NCI-H187 treated with DMSO at 0.1 percent for 48 hours (cell line): ENCODE data around the gene RHEBL1.

Source experiments
- DNase-seq: peaks from one replicate; lab custom pipeline; 2025; lab: John Stamatoyannopoulos, UW

The RHEBL1 gene

DNA sequence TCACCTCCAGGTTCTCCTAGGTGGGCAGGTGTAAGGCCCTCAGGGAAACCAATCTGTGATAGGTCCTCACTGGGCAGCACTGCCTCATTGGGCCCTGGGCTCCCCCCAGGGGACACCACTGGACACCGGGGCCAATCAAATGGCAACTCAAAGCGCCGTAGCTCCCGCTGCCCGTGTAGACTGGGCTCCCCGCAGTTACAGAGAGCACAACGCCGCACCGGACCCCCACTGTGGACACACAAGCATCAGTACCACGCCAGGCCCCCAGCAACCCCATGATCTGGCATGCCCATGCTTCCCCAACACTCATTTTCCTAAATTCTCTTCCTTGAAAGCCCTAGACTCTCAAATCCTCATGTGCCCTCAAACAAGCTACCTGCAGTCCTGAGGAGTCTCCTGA, 15.3 kb downstream of the RHEBL1 start:
- no peak for DNase-seq

DNA sequence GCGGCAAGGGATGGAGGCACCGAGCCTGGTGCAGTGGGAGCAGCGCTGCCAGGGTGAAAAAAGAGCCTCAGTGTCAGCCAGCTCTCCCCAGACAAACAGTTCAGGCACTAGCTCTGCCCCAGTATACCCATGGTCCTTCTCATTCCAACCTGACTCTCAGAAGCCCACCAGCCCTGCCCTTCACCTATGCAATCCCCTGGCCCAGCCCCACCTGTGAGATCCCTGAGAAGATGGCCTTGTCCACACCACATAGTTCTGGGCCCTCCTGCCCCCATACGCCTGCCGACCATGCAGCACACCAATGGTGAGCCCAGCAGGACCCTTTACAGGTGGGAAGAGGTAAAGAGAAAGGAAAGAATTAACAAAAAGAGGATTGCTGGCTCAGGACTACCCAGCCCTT, 15.7 kb downstream of the RHEBL1 start:
- DNase-seq = no peak

DNA sequence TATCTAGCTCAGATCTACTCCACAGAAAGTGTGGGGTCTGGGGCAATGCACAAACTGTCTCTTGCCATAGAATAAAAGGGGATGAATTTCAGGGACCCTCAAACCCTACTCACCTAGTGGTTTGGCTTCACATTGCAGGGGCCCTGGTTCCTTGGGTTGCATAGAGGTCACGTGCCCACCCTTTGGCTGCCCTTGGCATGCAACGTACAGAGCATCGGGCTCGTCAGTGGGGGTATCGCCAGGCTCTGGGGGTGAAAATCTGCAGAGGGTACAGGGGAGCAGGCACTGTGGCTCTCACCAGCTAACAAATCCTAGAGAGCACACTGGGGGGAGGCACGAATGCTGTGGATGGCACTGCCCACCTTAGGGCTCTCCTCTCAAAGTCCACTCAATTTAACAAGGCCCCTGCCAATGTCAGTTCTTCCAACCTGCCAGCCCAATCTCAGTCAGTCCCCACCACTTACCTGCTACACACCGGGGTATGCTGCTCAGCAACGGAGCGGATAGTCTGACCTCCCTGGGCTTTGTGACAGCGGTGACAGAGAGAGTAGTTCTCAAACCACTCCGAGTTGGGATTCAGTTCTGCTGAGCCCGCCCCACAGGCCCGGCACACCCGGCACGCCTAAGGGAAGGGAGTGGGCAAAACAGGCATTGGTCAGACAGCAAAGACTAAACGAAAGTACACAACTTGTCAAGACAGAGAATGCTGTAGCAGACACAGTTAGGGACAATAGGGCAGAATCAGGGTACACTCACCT, 17.1 kb downstream of the RHEBL1 start:
- DNase-seq = no peak

DNA sequence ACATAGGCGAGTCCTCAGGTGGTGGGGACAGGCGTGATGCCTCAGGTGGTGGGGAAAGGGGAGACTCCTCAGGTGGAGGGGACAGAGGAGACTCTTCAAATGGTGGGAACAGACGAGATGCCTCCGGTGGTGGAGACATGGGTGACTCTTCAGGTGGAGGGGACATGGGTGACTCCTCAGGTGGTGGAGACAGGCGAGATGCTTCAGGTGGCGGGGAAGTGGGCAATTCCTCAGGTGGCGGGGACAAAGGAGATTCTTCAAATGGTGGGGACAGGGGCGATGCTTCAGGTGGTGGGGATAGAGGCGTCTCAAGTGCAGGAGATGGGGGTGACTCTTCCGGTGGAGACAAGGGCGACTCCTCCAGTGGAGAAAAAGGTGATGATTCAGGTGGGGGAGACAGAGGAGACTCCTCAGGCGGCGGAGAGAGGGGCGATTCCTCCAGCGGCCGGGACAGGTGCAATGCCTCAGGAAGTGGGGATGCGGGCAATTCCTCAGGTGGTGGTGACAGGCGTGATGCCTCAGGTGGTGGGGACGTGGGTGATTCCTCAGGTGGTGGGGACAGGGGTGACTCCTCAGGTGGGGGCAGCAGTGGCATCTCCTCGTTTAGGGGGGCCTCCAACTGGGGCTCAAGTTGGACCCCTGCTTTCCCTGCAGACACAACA, 17.9 kb downstream of the RHEBL1 start:
- no peak for DNase-seq

DNA sequence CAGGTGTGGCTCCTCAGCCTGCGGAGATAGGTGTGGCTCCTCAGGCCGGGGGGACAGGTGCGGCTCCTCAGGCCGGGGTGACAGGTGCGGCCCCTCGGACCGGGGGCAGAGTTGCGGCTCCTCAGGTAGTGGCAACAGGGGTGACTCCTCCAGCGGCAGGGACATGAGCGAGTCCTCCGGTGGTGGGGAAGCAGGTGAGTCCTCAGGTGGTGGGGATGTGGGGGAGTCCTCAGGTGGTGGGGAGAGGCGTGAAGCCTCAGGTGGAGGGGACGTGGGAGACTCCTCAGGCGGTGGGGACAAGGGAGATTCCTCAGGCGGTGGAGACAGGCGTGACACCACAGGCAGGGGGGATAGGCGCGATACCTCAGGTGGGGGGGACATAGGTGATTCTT, 18.4 kb downstream of the RHEBL1 start:
- DNase-seq = no peak

DNA sequence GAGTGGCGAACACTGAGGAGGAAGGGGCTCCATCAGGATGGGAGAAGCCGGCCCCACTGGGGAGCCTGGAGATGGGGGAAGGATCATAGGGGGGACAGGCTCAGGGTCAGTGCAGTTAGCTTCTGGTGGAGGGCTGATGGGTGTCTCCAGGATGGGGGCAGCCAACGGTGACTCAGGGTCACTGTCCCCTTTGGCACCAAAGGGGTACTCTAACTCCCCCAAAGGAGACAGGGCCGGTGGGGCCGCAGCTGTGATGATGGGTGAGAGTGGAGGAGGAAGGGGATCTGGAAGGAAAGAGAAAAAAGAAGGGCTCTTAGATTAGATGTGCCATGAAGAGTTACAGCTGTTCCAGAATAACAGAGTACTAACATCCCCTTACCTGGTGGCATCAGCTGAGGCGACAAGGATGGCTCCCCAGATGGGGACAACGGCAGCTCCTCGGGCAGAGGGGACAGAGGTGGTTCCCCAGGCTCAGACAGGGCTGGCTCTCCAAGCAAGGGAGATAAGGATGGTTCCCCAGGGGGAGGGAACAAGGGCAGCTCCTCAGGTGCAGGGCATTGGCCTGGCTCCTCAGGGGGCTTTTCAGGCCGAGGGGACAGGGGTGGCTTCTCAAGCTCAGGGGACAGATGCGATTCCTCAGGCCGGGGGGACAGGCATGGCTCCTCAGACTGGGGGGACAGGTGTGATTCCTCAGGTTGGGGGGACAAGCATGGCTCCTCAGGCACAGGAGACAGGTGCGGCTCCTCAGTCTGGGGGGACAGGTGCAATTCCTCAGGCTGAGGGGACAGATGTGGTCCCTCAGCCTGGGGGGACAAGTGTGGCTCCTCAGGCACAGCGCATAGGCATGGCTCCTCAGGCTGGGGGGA, 19.0 kb downstream of the RHEBL1 start:
- DNase-seq = no peak

DNA sequence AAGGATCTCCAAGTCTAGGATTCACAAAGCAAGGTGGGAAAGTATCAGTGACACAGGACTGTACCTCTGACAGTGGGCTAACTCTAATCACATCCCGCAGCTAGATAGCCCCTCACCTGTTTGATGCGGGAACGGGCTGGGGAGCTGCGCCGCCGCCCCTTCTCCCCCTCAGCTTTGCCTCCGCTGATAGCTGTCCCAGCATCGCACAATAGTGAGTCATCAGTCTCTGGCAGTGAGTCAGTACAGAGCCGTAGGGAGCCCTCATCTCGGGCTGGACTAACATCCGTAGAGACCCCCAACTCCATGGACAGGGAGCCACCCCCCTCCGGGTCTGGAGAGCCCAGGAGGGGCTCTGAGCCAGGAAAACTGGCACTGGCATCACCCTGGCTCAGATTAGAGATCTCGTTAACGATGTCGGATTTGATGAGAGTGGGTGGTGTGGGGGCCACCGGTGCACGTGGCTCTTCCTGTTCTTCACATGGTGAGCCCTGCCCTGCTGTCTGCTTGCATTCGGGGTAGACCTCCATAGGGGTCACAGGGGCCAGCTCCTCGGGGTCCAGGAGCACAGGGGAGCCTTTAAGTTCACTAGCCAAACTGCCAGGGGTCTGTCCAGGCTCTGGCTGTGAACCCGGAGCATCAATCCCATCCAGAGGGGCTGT, 20.1 kb downstream of the RHEBL1 start:
- DNase-seq = no peak

DNA sequence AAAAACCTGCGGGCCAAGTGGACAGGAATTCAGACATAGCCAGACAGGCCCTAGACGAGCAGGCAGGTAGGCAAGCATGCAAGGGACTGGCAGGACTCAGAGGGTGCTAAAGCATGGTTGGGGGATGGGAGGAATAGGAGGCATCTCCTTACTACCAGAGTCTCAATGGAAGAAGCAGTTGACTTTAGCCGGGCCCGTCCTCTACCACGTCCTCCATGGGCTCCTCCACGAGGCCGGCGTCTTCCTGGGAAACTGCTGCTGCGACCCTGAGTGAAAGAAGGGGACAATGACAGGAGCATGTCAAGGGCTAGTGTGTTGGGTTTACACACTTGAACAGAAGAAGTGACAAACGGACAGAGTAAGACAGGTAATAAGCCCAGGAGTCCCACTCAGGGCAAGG, 20.8 kb downstream of the RHEBL1 start:
- DNase-seq = no peak

DNA sequence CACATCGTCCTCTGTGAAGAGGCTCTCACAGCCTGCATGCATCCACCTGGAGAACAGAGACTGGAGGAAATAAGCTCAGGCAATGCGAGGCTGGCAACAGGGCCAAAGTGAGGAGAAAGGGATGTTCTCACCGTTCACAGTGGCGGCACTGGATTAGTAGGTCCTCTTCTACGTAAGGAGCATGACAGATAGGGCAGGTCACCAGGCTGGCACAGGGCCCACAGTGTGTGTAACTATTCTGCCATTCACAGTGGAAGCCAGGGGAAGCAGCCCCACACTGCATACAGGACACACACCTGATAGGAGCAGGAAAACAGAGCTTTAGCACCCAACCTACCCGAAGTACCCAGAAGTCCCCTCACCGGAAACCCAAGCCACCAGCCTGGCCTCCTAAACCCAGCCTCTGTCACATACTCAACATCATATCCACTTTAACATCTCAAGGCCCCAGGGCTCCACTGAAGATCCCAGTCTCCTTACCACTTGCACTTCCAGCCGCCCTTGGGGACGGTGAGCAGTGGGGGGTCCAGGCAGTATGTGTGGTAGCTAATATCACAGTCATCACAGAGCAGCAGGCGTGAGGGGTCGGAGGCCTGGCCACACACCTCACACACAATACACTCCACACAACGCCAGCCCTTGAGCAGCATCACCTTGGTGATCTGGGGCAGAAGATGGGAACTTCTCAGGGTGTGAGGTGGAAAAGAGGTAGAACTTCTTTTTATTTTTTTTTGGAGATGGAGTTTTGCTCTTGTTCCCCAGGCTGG, 23.5 kb downstream of the RHEBL1 start:
- DNase-seq = no peak

DNA sequence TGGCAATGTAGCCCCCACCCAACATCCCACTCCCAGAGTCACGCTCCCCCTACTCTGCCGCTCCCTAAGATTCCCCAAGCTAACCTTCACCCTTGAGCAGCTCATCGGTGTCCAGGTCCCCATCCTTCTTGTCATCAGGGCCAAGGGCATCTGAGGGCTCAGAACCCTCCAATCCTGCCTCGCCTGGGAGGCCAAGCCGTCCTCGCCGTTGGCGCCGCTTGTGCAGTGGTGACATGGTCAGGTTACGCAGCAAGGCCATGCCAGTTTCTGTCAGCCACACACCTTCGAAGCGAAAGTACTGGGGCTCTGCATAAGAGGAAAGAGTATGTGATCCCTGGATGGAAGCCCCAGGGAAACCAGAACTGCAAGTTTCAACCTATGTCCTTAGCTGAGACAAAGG, 25.1 kb downstream of the RHEBL1 start:
- no peak for DNase-seq

DNA sequence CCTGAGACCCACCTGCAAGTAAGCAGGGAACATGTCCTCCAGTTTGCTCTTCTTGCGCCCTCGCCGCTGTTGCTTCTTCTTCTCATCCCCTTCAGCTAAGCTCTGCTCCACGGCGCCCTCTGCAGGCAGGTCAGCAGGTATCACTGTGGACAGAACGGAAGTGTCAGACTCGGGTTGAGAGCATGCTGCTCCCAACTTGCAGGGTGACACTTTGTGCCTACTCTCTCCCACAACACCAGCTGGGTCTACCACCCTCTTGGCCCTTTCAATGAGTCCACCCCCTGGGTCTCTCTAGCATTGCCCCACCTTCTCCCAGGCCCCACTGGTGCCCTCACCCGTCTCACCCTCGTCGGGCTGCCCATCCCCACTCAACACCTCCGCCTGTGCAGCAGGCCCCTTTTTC, 25.9 kb downstream of the RHEBL1 start:
- DNase-seq = no peak

DNA sequence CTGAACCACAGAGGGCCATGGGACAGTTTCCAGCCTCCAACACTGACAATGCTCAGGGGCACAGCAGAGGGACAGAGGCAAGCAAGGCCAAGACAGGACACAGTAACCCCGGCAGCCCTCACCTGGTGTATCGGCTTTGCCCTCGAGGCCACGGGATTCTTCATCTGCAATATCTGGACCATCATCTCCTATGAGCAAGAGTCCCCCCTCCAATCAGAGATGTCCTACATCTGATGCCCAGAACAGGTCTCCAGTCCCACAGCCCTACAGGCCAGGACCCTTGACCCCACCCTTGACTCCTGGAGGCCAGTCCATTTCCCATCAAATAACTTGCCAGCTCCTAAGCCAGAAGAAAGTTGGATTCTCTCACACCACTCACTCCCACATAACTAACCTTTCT, 26.5 kb downstream of the RHEBL1 start:
- DNase-seq = no peak

DNA sequence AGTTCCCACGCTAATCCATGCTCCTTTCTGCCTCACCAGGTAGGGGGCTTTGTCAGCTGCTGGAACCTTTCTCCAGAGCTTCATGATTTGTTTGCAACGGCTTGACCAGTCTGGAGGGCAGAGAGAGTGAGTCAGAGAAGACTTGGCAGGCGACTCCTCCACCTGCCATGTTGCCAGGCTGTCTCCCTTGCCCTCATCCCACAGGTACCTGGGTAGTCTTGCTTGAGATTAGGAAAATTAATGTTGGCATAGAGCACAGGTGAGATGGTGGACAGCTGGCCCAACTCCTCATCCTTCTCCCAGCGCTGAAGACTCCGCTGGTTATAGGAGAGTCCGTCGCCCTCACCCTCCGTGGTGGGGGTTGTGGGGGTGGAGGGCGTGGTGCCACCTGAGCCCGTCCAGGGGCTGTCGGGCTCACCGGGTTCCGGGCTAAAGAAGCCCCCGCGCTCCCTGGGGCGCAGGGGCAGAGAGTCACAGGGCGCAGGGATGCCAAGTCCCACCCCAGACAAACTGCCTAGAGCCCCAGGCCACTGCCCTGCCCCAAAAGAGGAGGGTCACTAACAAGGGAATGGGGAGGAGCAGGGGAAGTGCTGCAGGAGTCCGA, 27.8 kb downstream of the RHEBL1 start:
- no peak for DNase-seq

DNA sequence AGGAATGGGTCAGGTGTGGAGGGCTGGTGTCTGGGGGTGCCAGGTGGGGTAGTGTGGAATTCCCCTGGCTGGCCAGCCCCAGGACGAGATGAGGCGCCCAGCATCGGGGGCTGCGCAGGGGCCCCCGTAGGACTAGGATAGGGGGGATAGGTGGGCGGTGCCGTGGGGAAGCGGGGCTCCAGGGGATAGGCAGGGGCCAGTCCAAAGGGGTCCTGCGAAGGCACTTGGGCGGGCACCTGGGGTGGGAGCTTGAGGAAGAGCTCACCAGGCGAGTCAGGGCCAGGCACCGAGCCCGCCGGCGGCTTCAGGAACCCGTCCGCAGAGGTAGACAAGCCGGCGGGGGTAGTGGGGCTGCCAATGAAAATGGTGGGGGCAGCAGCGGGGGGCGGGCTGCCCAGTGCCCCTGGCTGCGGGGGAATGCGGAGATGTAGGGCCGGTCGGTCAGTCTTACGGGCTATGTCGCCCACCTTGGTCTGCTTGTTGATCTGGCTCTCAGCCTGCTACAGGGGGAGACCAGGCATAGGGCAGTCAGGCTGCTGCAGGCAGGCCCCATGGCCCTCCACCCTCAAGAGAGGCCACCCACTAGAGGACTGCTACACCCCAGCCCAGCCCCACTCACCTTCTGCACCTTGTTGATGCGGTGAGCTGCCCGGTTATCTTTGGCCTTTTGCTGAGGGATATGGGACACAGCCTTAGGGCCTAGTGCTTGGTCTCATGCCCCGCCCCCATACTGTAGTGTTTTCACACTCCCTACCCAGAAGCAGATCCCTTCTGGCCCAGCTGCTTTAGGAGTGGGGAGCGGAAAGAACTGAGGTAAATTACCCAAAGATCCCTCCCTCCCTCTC, 28.5 kb downstream of the RHEBL1 start:
- no peak for DNase-seq

DNA sequence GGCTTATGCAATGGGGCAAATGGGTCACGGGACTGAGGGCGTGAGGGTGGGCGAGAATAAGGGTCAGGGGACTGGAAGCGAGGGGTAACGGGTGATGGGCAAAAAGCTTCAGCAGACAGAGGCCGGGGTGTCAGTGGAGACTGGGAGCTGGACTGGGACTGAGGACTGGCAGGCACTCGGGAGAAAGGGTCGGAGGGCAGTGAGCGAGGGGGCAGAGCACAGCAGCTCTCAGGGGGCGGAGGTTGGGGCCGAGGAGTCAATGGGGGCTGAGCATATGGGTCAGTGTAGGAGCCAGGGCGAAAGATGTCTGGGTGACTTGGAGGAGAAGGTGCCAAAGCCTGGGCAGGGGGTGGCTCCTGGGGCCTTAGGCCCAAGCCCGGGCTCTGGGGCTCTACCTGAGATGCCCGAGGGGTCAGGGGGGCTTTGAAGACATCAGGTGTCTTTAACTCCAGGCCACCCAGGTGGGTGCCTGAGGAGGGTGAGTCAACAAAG, 29.4 kb downstream of the RHEBL1 start:
- DNase-seq = no peak

DNA sequence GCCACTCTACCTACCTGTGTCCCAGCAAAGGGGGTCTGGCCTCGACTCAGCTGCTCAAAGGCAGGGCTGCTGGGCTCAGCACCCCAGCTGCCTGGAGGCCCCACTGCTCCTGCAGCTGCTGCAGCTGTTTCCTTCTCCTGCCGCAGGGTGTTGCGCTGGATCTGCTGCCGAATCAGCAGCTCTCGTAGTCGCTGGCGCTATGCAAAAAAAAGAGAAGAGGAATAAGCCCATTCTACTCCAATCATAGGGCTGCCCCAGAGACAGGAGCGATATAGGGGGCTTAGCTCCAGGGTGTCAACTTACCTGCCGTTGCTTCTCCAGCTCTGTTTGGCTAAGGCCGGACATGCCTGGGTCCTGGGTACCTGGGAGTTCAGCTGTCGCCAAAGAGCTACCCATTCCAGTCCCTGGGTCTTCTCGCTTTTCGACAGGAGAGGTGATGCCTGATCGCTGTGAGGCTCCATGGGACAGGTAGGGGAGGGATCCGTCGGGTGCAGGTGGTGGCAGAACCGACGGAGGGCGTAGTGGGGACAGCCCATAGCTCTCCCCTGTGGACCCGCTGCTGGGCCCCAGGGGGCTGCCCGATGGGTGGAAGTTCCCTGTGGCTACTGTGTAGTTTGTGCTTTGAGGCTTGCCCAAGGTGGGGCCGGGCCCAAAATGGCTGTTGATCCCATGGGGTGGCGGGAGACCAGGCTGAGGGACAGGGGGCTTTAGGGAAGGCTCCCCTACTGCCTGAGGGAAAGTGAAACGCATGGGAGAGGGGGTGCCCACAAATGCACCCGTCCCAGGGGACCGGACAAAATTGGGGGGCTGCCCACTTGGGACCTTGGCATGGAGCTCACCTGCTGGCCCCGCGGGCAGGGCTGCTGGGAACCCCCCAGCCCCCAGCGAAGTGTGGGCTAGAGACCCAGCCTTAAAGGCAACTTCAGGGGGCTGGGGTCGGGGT, 30.1 kb downstream of the RHEBL1 start:
- no peak for DNase-seq

DNA sequence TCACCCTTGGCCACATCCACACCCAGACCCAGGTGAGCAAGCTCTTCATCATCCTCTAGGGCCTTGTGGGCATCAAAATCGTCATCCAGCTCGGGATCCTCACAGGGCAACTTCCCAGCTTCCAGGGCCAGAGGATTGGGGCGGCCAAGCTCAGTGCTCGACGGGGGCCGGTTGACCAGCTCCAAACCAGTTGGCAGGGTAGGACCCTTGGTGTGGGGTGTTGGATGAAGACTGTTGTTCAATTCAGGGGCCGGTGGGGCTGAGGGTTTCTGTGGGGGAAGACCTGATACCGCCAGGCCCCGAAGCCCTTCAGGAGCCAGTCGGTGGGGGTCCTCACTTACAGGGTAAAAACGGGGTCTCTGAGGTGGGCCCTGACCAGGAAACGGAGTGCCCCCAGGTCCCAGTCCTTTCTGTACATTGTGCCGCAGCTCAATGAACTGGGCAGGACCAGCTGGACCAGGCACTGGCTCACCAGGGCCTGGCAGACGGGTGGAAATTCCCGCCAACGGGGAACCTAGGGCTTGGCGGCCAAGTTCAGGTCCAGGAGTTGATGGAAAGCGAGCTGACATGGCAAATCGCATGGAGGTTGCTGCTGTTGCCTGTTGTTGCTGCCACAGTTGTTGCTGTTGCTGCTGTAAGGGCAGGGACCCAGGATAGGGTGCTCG, 31.4 kb downstream of the RHEBL1 start:
- no peak for DNase-seq

DNA sequence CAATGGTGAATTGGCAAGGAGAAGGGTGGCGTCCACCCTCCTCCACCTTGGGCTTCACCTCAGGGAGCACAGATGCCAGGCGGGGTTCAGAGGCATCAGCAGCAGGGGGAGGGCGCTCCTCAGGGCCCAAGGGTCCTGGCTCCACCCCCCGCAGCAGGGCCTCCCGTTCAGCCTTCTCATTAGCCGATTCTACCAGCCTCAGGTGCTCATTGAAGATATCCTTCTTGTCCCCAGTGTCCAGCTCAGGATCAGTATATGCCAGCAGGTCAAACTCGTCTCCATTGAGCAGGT, 31.9 kb downstream of the RHEBL1 start:
- DNase-seq = no peak
